8988T (cell line): ENCODE measurements around the gene HAUS6.
"Not testable (repeated sequence)": the region's sequence is repeated elsewhere in the genome, so short reads cannot be mapped to it uniquely, and the experiment has no call there.

Experiments used
- DNase-seq: peaks from one replicate; pipeline ENCODE4 v3.0.0; 2011

The HAUS6 gene

DNA sequence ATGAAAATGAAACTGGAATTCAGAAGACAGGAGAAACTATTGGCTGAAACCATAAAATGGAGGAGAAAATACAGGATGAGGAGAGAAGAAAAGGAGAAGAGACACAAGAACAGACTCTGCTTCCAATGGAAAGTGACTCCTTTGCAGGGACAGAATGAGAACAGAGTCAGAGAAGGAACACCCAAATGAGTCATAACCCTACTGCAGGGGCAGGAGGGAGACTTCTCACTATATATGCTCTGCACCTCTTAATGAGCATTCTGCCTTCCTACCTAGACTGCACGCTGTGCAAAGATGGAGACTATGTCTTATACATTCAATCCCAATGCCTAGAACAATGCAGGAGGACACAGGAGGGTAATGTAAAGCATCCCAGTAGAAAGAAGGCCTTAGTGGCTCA lies 71.8 kb downstream of the HAUS6 start:
- no peak for DNase-seq

DNA sequence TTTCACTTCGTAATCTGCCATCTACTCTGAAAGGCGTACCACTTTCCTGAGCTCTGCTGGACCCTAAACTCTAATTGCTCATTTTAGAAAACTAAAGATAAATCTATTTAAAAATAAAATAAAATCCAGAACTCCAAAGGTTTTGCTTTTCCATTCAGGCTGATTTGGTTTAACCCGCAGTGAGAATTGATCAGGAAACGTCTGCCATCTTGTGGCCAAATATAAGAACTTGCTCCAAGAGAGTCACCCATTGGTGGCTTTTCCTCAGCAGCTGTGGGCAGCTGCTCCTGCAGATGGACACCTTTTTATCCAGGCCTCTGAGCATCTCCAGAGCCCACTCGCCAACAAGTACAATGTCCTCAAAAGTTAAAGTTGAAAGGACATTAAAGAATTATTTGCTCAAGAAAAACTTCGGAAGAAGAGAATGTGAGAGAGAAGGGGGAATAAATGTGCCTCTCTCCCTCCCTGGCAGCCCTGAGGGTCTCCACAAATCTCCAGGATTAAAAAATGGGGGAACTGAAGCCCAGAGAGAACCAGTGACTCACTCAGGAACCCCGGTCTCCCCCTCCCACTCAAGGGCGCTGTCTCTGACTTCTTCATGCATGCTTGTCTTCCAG lies 73.8 kb downstream of the HAUS6 start:
- DNase-seq: peak; percentile 47

GRCh38 chr9:19027825-19028224 lies 74.9 kb downstream of the HAUS6 start:
- DNase-seq: no peak

- no peak for DNase-seq
These were observed 76.3 kb downstream of the HAUS6 start for GRCh38 chr9:19026375-19026774.

DNA sequence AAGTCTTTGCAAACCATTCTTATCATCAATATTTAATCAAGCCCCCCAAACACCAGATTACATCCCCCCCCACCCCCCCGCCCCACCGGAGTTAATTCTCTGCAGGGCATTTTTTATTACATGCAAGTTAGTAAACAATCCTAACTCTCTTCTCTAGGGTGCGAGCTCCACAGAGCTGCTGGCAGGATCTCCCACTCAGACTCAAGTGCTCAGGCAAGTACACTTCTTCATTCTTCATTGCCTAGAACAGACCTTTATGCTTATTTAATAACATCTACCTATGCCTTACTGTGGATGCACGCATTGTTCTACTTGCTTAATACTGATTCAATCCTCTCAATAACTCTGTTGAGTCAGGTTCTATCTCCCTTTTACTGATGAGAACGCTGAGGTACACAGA lies 79.6 kb downstream of the HAUS6 start:
- DNase-seq: no peak

GRCh38 chr9:19022206-19022605 lies 80.5 kb downstream of the HAUS6 start:
- DNase-seq: no peak

DNA sequence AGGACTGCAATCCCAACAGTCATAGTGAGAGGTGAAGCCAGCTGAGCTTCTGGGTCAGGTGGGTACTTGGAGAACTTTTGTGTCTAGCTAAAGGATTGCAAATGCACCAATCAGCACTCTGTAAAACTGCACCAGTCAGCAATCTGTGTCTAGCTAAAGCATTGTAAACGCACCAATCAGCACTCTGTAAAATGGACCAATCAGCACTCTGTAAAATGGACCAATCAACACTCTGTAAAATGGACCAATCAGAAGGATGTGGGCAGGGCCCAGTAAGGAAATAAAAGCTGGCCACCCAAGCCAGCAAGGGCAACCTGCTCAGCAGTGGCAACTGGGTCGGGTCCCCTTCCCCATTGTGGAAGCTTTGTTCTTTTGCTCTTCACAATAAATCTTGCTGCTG lies 81.1 kb downstream of the HAUS6 start:
- DNase-seq: not testable (repeated sequence)

DNA sequence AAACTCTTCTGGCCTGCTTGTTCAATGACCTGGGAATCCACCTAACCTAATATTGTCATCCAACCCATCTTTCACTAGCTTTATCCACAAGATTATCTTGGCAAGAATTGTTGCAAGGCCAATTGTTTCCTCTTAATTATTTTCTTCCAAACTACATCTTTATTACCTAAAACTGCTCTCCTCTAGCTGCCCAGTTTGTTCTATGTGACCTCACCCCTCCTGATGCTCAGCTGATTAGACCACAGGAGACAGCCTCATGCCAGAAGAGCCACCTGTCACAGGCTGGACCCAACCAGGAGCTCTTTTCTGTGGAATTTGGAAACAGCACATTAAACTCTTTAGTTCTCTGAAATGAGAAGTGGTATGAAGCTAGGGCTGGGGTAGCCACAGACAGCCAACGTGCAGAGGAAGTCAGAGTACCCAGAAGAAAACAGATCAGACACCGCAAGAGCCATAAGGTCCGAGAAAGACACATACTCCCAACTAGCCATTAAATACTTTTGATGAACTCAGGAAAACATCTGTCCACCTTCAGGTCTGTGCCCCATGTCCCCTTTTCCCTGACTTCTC lies 81.7 kb downstream of the HAUS6 start:
- DNase-seq: no peak

GRCh38 chr9:19018201-19018600 lies 84.5 kb downstream of the HAUS6 start:
- DNase-seq: no peak

DNA sequence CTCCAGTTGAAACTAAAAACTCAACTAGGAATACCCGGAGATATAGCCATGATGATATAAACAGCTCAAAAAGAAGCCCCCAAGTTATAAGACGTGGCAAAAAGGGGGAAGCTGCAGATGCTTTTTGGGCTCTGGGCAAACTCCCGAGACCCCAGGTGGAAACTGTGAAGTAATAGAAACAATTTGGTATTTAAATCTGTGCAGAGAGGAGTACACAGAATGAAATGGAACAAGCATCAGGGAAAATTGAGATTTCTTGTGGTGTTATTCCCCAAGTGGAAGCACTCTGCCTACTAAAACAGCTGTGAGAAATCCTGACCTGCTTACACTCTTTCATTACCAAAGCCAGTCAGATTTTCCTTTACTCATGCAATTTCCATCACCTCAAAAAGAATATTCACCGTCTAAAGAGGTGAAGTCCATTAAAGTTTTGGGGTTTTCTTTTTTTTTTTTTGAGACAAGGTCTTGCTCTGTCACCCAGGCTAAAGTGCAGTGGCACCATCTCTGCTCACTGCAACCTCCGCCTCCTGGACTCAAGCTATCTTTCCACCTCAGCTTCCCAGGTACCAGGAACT lies 93.2 kb downstream of the HAUS6 start:
- DNase-seq: no peak
